CD4-positive, alpha-beta memory T cell (primary cell): ENCODE data around the gene CSTPP1. TPM values are rescaled to one million over a fixed set of nuclear protein-coding genes. Genes with fewer than 3 reads are reported as not detected.

Experiments
- CTCF ChIA-PET: fragments of 350-600 bp; sonication (Branson Sonifier 250); formaldehyde crosslinking; loops from one replicate; lab custom pipeline; 2021; ENCODE audit warnings: inconsistent platforms; ENCODE audit not compliant: partially characterized antibody; lab: Charles Lee
- POLR2A ChIA-PET: fragments of 350-600 bp; sonication (Branson Sonifier 250); formaldehyde crosslinking; loops from one replicate; lab custom pipeline; 2021; ENCODE audit not compliant: partially characterized antibody; lab: Charles Lee
- DNase-seq, 5 donors: peaks; one replicate each; pipeline versions ENCODE4 v3.0.0 to v3.0.0-alpha.2; 2020 to 2022; ENCODE audit warnings: mixed read lengths in 1 of 5
- H3K27ac ChIP-seq: one replicate; pipeline ENCODE4 v1.7.0; 2013; ENCODE audit warnings: low read depth, low read length
- H3K27me3 ChIP-seq: 2 replicates; pipeline ENCODE4 v1.7.0; 2013; ENCODE audit warnings: mild to moderate bottlenecking, low read length, moderate library complexity; ENCODE audit not compliant: insufficient read depth
- H3K36me3 ChIP-seq: 2 replicates; pipeline ENCODE4 v1.7.0; 2013; ENCODE audit warnings: mild to moderate bottlenecking, low read length, moderate library complexity; ENCODE audit not compliant: insufficient read depth
- H3K4me1 ChIP-seq: 2 replicates; pipeline ENCODE4 v1.7.0; 2013; ENCODE audit warnings: mild to moderate bottlenecking, low read length, moderate library complexity; ENCODE audit not compliant: insufficient read depth
- H3K4me3 ChIP-seq, 2 donors: one replicate each; pipeline ENCODE4 v1.7.0; 2013; ENCODE audit warnings: low read length in 2 of 2, mild to moderate bottlenecking in 1 of 2
- H3K9me3 ChIP-seq, 2 donors: one replicate each; pipeline ENCODE4 v1.7.0; 2013; ENCODE audit warnings: low read length in 2 of 2, control low read depth in 1 of 2; ENCODE audit not compliant: control insufficient read depth in 1 of 2
- H3K27ac Mint-ChIP-seq, 7 donors: one replicate each; pipeline ENCODE4 v1.8.0; 2020 to 2021; ENCODE audit warnings: mixed read lengths in 7 of 7, mild to moderate bottlenecking in 6 of 7, inconsistent platforms in 3 of 7, moderate library complexity in 3 of 7
- H3K27me3 Mint-ChIP-seq, 2 donors: one replicate each; pipeline ENCODE4 v1.8.0; 2020 to 2021; ENCODE audit warnings: mixed read lengths in 2 of 2
- H3K36me3 Mint-ChIP-seq, 2 donors: one replicate each; pipeline ENCODE4 v1.8.0; 2020 to 2021; ENCODE audit warnings: mixed read lengths in 2 of 2, inconsistent platforms in 1 of 2, mild to moderate bottlenecking in 1 of 2
- H3K4me1 Mint-ChIP-seq, 4 donors: one replicate each; pipeline ENCODE4 v1.8.0; 2020 to 2021; ENCODE audit warnings: mixed read lengths in 4 of 4, mild to moderate bottlenecking in 1 of 4
- H3K4me3 Mint-ChIP-seq, 8 donors: one replicate each; pipeline ENCODE4 v1.8.0; 2020 to 2021; ENCODE audit warnings: mixed read lengths in 8 of 8, mild to moderate bottlenecking in 7 of 8, moderate library complexity in 6 of 8, inconsistent platforms in 3 of 8
- H3K9me3 Mint-ChIP-seq, 8 donors: one replicate each; pipeline ENCODE4 v1.8.0; 2020 to 2021; ENCODE audit warnings: mixed read lengths in 8 of 8, mild to moderate bottlenecking in 5 of 8, inconsistent platforms in 3 of 8, moderate library complexity in 1 of 8
- intact Hi-C: fragments of 100-400 bp; cut with micrococcal nuclease; formaldehyde crosslinking; loops from one replicate; pipeline ENCODE4 v1.15.1; 2023
- polyA plus RNA-seq, 2 donors: library from polyadenylated mRNA; unstranded; fragments of 300-500 nt; fragmentation: Illumina TruSeq; gene quantifications; one replicate each; pipeline ENCODE4 v1.2.3, GENCODE V29; 2021
- total RNA-seq, 2 experiments: library from RNA; stranded (reverse); gene quantifications; one replicate each; pipeline ENCODE4 v1.2.3, GENCODE V29; 2021

The CSTPP1 gene
- total and polyA plus RNA-seq, 4 experiments from 2014 or later, result 12.4 to 24.3 (median 17.8) TPM

GRCh38 chr11:46900091-46900746, 36.3 kb upstream of the CSTPP1 start:
- no peaks in the 10 kb centered on the region for H3K36me3 Mint-ChIP-seq
- CTCF ChIA-PET, result no interaction called here
- peaks cover 2 to 5% of the 10 kb centered on the region in 2 donors for H3K27me3 Mint-ChIP-seq
- intact Hi-C loops, result no loop called here
- Histone ChIP-seq H3K9me3 (no peaks in the 10 kb centered on the region), H3K4me3 (no peak overlapping the region), H3K27ac (no peak overlapping the region), H3K27me3 (no peaks in the 10 kb centered on the region), H3K4me1 (no peaks in the 10 kb centered on the region), H3K36me3 (no peaks in the 10 kb centered on the region)
- DNase-seq, result no peak
- H3K4me1 Mint-ChIP-seq, result no peaks in the 10 kb centered on the region
- no peak overlapping the region for H3K4me3 Mint-ChIP-seq
- POLR2A ChIA-PET, result no interaction called here
- H3K9me3 Mint-ChIP-seq, result no peaks in the 10 kb centered on the region
- H3K27ac Mint-ChIP-seq, result no peak overlapping the region

DNA sequence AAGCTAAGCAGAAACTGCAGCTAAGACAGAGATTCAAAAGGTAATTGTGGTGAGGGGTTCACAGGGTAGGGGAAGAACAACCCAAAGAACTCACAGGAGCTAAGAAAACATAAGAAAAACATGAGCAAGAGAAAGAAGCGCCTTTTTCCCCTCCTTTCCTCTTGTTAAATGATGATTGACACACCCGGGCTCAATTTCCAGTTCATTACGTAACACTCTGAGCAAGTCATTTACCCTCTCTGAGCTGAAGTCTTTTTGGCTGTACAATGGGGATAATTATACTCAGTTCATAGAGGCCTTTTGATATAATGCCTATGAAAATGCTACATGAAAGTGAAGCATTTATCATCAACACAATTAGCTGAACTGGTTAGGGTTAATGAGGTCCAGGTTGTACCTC, 35.4 kb upstream of the CSTPP1 start:
- Mint-ChIP-seq H3K36me3 (no peaks in the 10 kb centered on the region), H3K4me1 (peaks cover 0 to 1% (median 0%) of the 10 kb centered on the region in 4 donors), H3K27ac (no peak overlapping the region), H3K4me3 (no peak overlapping the region), H3K27me3 (peaks cover 4 to 5% of the 10 kb centered on the region in 2 donors), H3K9me3 (no peaks in the 10 kb centered on the region)
- ChIA-PET POLR2A (no interaction called here), CTCF (no interaction called here)
- Histone ChIP-seq H3K27me3 (no peaks in the 10 kb centered on the region), H3K4me3 (no peak overlapping the region), H3K36me3 (no peaks in the 10 kb centered on the region), H3K9me3 (no peaks in the 10 kb centered on the region), H3K27ac (no peak overlapping the region), H3K4me1 (no peaks in the 10 kb centered on the region)
- intact Hi-C loops, result no loop called here
- no peak for DNase-seq

DNA sequence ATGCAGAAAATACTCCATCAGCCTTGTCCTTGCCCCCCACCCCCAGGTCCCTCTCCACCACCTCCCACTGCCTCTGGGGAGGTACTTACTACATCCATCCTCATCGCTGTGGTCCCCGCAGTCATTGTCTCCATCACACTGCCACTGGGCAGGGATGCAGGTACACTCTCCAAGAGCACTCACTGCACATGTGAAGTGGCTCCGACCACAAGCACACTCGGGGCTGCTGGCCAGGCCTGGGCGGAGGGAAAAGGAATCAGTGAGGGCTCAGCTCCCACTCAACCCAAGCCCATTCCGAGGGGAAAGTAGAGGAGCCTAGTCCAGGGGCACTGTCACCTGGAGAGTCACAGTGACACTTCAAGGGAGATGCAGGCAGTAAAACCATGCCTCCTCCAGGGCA, 33.9 kb upstream of the CSTPP1 start:
- ChIA-PET POLR2A (no interaction called here), CTCF (no interaction called here)
- H3K27me3 ChIP-seq, result no peaks in the 10 kb centered on the region
- H3K4me1 ChIP-seq, result no peaks in the 10 kb centered on the region
- Mint-ChIP-seq H3K27ac (no peak overlapping the region), H3K27me3 (peaks cover 5 to 7% of the 10 kb centered on the region in 2 donors), H3K36me3 (no peaks in the 10 kb centered on the region), H3K9me3 (no peaks in the 10 kb centered on the region), H3K4me1 (peaks cover 0 to 5% (median 0%) of the 10 kb centered on the region in 4 donors), H3K4me3 (no peak overlapping the region)
- no peak for DNase-seq
- no peaks in the 10 kb centered on the region for H3K36me3 ChIP-seq
- H3K4me3 ChIP-seq, result no peak overlapping the region
- intact Hi-C loops, result no loop called here
- H3K9me3 ChIP-seq, result no peaks in the 10 kb centered on the region
- H3K27ac ChIP-seq, result no peak overlapping the region

- Mint-ChIP-seq H3K4me3 (no peak overlapping the region), H3K9me3 (no peaks in the 10 kb centered on the region), H3K27ac (no peak overlapping the region), H3K4me1 (peaks cover 0 to 5% (median 0%) of the 10 kb centered on the region in 4 donors), H3K27me3 (peaks cover 5 to 7% of the 10 kb centered on the region in 2 donors), H3K36me3 (no peaks in the 10 kb centered on the region)
- Histone ChIP-seq H3K27me3 (no peaks in the 10 kb centered on the region), H3K4me1 (no peaks in the 10 kb centered on the region), H3K4me3 (no peak overlapping the region), H3K9me3 (no peaks in the 10 kb centered on the region), H3K36me3 (no peaks in the 10 kb centered on the region), H3K27ac (no peak overlapping the region)
- POLR2A ChIA-PET, result no interaction called here
- DNase-seq, result no peak
- CTCF ChIA-PET, result interaction anchor here (0.9 to 1.2 kb wide), 2 partner anchors 9 to 16 kb away, joined by 3 to 4 read pairs; no protein-coding TSS in a partner anchor
- intact Hi-C loops, result no loop called here
Observed at GRCh38 chr11:46903846-46904245, 32.7 kb upstream of the CSTPP1 start.

DNA sequence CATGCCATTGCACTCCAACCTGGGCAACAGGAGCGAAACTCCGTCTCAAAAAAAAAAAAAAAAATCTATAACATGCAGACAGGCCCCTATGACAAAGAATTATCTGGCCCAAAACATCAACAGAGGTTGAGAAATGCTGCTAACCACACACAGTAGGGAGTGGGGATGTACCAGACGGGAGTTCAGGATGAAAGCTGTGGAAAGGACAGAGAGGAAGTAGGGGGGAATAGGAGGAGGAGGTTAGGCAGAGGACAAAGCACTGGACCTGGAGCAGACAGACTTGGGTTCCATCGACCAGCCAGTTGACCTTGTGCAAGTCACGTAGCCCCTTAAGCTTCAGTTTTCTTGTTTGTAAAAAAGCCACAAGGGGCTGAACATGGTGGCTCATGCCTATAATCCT, 30.8 kb upstream of the CSTPP1 start:
- Histone ChIP-seq H3K4me3 (no peak overlapping the region), H3K4me1 (no peaks in the 10 kb centered on the region), H3K9me3 (no peaks in the 10 kb centered on the region), H3K27ac (no peak overlapping the region), H3K36me3 (no peaks in the 10 kb centered on the region), H3K27me3 (no peaks in the 10 kb centered on the region)
- DNase-seq, result no peak
- Mint-ChIP-seq H3K27me3 (peaks cover 2 to 13% of the 10 kb centered on the region in 2 donors), H3K36me3 (no peaks in the 10 kb centered on the region), H3K4me1 (peaks cover 0 to 5% (median 0%) of the 10 kb centered on the region in 4 donors), H3K27ac (no peak overlapping the region), H3K4me3 (no peak overlapping the region), H3K9me3 (no peaks in the 10 kb centered on the region)
- CTCF ChIA-PET, result no interaction called here
- intact Hi-C loops, result no loop called here
- POLR2A ChIA-PET, result interaction anchor here (0.6 kb wide), 1 partner anchor 57 kb away, joined by 3 read pairs; no protein-coding TSS in a partner anchor

GRCh38 chr11:46906609-46907041, 29.9 kb upstream of the CSTPP1 start:
- CTCF ChIA-PET, result interaction anchor here (1.5 to 1.8 kb wide), 2 partner anchors 10 to 247 kb away, joined by 5 to 6 read pairs; no protein-coding TSS in a partner anchor
- no peaks in the 10 kb centered on the region for H3K4me1 ChIP-seq
- intact Hi-C loops, result no loop called here

DNA sequence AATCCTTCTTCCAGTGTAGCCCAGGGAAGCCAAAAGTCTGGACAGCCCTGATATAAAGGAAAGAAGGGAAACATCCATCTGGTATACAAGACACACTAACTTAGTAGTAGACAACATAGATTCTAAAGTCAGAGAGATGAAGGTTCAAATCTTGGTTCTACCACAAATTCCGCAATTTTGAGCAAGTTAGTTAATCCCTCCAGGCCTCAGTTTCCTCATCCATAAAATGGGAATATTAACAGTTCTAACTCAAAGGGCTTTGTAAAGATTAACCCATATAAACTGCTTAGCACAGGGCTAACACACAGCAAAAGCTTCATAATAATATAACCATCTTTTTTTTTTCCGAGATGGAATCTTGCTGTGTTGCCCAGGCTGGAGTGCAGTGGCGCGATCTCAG, 29.0 kb upstream of the CSTPP1 start:
- no peaks in the 10 kb centered on the region for H3K36me3 ChIP-seq
- H3K4me1 ChIP-seq, result no peaks in the 10 kb centered on the region
- Mint-ChIP-seq H3K4me1 (peaks cover 0 to 5% (median under 1%) of the 10 kb centered on the region in 4 donors), H3K36me3 (no peaks in the 10 kb centered on the region), H3K9me3 (no peaks in the 10 kb centered on the region), H3K4me3 (no peak overlapping the region), H3K27me3 (peaks cover 15 to 25% of the 10 kb centered on the region in 2 donors), H3K27ac (no peak overlapping the region)
- no peak overlapping the region for H3K27ac ChIP-seq
- no peak for DNase-seq
- ChIA-PET POLR2A (no interaction called here), CTCF (interaction anchor here (1.5 to 1.8 kb wide), 2 partner anchors 9 to 246 kb away, joined by 5 to 6 read pairs; no protein-coding TSS in a partner anchor)
- H3K4me3 ChIP-seq, result no peak overlapping the region
- peaks cover under 1% of the 10 kb centered on the region for H3K27me3 ChIP-seq
- intact Hi-C loops, result no loop called here
- H3K9me3 ChIP-seq, result no peaks in the 10 kb centered on the region

More at GRCh38 chr11:46906609-46907041, 29.9 kb upstream of the CSTPP1 start:
- POLR2A ChIA-PET, result no interaction called here
- no peak for DNase-seq
- Histone ChIP-seq H3K4me3 (no peak overlapping the region), H3K27ac (no peak overlapping the region), H3K27me3 (no peaks in the 10 kb centered on the region), H3K9me3 (no peaks in the 10 kb centered on the region), H3K36me3 (no peaks in the 10 kb centered on the region)
- peaks cover 7 to 18% of the 10 kb centered on the region in 2 donors for H3K27me3 Mint-ChIP-seq
- peaks cover 0 to 5% (median 0%) of the 10 kb centered on the region in 4 donors for H3K4me1 Mint-ChIP-seq
- H3K27ac Mint-ChIP-seq, result no peak overlapping the region
- no peak overlapping the region for H3K4me3 Mint-ChIP-seq
- no peaks in the 10 kb centered on the region for H3K9me3 Mint-ChIP-seq
- no peaks in the 10 kb centered on the region for H3K36me3 Mint-ChIP-seq
